Measurements from ENCODE around the gene C1orf159. TPM values are rescaled to one million over a fixed set of nuclear protein-coding genes. Genes with fewer than 3 reads are reported as not detected.

The C1orf159 gene
- 10 to 100 TPM; 24.5 to 26.8 TPM for total RNA-seq

DNA sequence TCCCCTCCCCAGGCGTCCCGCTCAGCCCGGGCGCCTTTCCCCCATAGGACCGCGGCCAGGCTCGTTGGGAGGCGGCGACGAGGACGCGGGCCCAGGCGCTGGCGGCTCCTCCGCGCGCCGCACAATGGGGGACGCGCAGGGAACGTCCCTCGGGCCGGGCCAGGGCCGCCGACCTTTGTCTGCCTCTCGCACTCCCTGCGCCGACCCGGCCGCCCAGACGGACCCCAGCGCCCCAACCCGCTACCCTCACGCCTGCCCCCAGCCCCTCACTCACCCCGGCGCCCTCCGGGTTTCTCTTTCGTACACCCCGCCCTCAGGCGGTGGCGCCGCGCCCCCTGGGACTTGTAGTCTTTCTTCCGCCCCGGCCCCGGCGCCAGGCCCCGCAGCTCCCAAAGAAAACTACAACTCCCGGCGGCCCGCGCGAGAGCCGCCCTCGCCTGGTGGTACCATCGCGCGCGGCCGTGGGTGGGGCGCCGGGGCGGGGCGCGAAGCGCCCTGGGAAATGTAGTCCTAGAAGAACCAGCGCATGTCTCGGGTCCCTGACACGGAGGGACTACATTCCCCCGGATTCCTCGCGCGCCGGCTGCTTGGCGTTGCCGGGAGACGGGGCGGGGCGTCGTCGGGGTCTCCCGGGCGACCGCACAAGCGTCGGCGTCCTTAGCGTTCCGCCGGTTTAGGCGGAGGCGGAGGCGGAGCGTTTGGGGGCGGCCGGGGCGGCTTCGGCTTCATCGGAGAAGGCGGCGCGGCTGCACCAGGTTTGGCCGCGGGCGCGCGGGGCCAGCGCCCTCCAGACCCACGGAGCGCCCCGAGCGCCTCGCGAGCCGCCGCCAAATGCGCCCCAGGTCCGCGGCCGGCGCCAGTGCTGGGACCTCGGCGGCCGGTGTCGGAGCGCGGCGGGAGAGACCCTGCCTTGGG, at the start of gene C1orf159:
Gene C1orf159, minus strand, starts transcription at position 304 of the 915 bp plus-strand sequence. CDS start 24,546 bp downstream, outside the sequence.
- Mint-ChIP-seq H3K4me3 (peak within 1 kb of the TSS; percentile 81), H3K36me3 (ENCODE audit: low read depth) (peaks cover 33% of the 10 kb centered on the region), H3K27me3 (ENCODE audit: low read depth) (peaks cover 6% of the 10 kb centered on the region), H3K9me3 (ENCODE audit: insufficient read depth) (peaks cover 21% of the 10 kb centered on the region), H3K27ac (peak within 1 kb of the TSS; percentile 86), H3K4me1 (ENCODE audit: low read depth) (peaks cover 19% of the 10 kb centered on the region)
- ATAC-seq (peak; percentile 94), DNase-seq (peak; percentile 99)
- POLR2A ChIA-PET: interaction anchor here (1.1 kb wide), 1 partner anchor 26 kb away, joined by 3 read pairs; no protein-coding TSS in a partner anchor
- CTCF ChIA-PET: interaction anchor here (0.6 to 2.2 kb wide), 5 partner anchors 15 to 176 kb away, joined by 3 to 9 read pairs (median 4); no protein-coding TSS in a partner anchor

DNA sequence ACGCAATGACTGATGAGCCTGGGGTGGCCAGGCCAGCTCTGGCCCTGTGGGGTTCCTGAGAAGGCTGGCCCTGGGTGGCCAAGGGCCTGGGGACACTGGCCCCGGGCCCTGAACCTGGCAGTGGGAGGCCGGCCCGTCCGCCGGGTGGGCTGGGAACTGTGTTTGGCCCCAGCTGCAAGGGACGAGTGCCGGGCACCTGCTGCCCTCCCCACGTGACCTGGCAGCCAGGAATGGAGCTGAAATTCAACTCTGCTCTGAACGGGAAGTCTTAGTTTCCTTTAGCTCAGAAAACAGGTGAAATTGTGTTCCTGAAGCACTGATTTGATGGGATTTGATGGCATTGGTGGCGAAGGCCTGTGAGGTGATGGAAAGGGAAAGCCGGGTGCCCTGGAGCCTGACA, 49.6 kb upstream of the C1orf159 start:
- Mint-ChIP-seq H3K4me3 (no peak overlapping the region), H3K9me3 (ENCODE audit: insufficient read depth) (no peaks in the 10 kb centered on the region), H3K4me1 (ENCODE audit: low read depth) (peaks cover 9% of the 10 kb centered on the region), H3K27ac (no peak overlapping the region), H3K27me3 (ENCODE audit: low read depth) (peaks cover 3% of the 10 kb centered on the region), H3K36me3 (ENCODE audit: low read depth) (no peaks in the 10 kb centered on the region)
- DNase-seq: no peak
- CTCF ChIA-PET: interaction anchor here (0.7 to 1.4 kb wide), 3 partner anchors 43 to 47 kb away, joined by 3 to 4 read pairs (median 3); no protein-coding TSS in a partner anchor
- no peak for ATAC-seq
- POLR2A ChIA-PET: no interaction called here

DNA sequence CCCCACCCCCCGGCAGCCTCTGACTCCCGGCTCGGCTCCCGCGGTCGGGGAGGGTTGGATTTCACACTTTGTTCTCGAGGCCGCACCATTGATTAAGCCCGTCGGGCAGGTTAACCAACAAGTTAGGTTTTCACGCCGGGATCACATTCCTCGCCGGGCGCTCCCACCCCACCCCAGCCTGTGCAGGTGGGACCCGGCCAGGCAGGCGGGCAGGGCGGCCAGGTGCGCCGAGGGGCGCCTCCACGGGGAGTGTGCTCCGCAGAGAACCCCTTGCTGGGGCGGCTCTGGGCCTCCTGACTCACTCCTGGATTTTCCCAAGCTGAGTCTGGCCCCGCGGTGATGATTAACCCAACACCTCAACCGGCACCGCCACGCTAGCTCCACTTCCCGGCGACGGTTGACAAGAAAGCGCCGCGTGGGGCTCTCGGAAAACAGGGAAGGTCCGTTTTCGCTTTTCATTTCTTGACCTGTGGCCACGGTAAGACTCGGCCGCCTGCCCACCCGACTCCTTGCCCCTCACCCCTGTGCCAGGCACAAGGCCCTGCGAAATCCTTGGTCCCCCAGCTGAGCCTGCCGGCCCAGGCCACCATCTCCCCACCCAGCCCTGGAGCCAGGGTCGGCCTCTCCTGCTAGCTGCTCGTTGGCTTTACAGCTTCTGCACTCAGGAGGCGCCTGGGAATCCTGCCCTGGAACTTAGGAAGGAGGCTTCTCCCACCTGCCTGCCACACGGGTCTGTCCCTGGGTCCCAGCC, 49.0 kb upstream of the C1orf159 start:
- Mint-ChIP-seq H3K4me1 (ENCODE audit: low read depth) (peaks cover 3% of the 10 kb centered on the region), H3K27ac (no peak overlapping the region), H3K27me3 (ENCODE audit: low read depth) (peaks cover under 1% of the 10 kb centered on the region), H3K9me3 (ENCODE audit: insufficient read depth) (no peaks in the 10 kb centered on the region), H3K4me3 (no peak overlapping the region), H3K36me3 (ENCODE audit: low read depth) (no peaks in the 10 kb centered on the region)
- ATAC-seq (no peak), DNase-seq (no peak)
- ChIA-PET POLR2A (no interaction called here), CTCF (interaction anchor here (0.7 to 1.3 kb wide), 2 partner anchors 42 to 47 kb away, joined by 3 to 4 read pairs; no protein-coding TSS in a partner anchor)

DNA sequence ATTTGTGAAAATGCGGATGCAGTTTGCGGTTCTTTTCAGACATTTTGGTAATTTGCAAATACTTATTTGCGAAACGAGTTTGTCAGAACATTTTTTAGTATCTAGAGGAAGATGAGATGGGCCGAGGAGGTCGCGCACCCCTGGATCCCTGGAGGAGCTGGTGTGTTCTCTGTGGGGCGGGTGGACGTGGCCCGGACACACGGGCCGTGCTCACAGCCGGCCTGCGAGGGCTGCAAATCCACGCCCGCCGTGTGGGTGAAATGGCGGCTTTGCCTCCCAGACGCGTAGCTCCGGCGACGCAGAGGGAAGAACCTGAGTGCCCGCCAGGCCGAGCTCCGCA, 48.4 kb upstream of the C1orf159 start:
- H3K9me3 Mint-ChIP-seq (ENCODE audit: insufficient read depth): no peaks in the 10 kb centered on the region
- no peaks in the 10 kb centered on the region for H3K4me1 Mint-ChIP-seq (ENCODE audit: low read depth)
- ChIA-PET POLR2A (no interaction called here), CTCF (interaction anchor here (1.3 kb wide), 1 partner anchor 42 kb away, joined by 4 read pairs; no protein-coding TSS in a partner anchor)
- no peak overlapping the region for H3K27ac Mint-ChIP-seq
- ATAC-seq: no peak
- no peak overlapping the region for H3K4me3 Mint-ChIP-seq
- H3K27me3 Mint-ChIP-seq (ENCODE audit: low read depth): no peaks in the 10 kb centered on the region
- H3K36me3 Mint-ChIP-seq (ENCODE audit: low read depth): no peaks in the 10 kb centered on the region
- no peak for DNase-seq

DNA sequence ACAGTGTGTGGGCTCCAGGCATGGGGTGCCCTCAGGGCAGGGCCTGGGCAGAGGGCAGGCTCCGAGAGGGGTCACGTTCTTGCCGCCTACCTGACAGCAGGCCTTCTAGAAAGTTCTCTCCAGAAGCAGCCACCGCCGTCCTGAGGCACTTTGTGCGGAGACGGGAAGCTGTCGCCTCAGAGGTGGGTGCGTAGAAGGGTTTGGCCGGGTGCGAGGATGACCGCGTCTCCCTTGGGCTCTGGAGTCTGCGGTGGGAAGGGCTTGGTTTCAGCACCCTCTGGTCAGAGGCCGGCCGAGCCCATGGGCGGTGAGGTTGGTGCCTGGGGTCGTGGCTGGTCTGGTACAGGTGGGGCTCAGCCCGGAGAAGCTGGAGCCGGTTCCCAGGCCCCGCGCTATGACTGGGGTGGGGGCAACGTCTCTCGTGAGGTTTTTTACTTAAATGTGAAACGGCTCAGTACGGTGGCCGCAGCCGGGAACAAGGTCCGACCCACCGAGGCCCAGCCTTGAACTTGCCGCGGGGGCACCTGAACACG, 47.7 kb upstream of the C1orf159 start:
- H3K36me3 Mint-ChIP-seq (ENCODE audit: low read depth): no peaks in the 10 kb centered on the region
- no peak for ATAC-seq
- H3K27me3 Mint-ChIP-seq (ENCODE audit: low read depth): no peaks in the 10 kb centered on the region
- no peak overlapping the region for H3K27ac Mint-ChIP-seq
- DNase-seq: no peak
- CTCF ChIA-PET: no interaction called here
- H3K4me1 Mint-ChIP-seq (ENCODE audit: low read depth): no peaks in the 10 kb centered on the region
- POLR2A ChIA-PET: no interaction called here
- H3K4me3 Mint-ChIP-seq: no peak overlapping the region
- H3K9me3 Mint-ChIP-seq (ENCODE audit: insufficient read depth): no peaks in the 10 kb centered on the region

DNA sequence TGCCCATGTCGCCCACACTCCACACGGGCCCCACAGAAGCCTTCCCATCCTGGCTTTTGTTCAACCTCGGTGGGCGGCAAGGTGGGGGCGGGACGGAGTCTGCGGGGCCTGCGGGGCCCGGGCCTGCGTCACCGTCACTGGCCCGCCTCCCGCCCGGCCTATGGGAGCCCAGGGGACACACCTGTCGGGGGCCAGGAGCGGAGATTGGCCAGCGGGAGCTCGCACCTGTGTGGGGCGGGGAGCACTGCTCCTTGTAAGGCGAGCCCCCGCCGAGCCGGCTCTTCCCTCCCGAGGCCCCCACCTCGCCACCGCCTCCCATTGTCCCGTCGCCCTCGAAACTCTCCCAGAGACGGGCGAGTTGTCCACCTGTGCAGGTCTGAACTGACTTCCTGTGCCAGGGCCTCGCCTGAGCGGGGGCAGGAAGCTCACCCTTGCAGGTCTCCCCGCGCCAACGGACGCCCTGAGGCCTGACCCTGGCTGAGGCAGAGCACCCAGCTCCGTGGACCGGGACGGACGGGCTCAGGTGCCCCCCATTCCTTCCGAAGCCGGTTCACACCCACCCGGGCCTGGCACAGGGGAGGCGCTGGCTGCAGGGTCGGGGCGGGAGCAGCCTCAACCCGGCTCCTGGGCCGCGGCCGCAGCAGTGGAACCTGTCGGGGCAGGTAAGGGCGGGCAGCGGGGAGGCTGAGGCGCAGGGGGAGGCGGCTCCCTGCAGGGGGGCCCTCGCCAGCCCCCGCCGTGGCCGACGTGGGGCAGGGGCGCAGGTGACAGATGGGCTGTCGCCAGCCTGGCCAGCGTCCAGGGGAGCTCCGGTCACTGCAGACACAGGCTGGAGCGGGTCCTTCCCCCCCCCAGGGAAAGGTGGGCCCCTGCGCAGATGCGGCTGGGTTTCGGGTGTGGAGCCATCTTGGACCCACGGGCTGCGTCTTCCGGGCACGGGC, 47.0 kb upstream of the C1orf159 start:
- ATAC-seq: no peak
- no peaks in the 10 kb centered on the region for H3K36me3 Mint-ChIP-seq (ENCODE audit: low read depth)
- no peak for DNase-seq
- POLR2A ChIA-PET: no interaction called here
- no peak overlapping the region for H3K4me3 Mint-ChIP-seq
- H3K27ac Mint-ChIP-seq: no peak overlapping the region
- CTCF ChIA-PET: interaction anchor here (0.6 kb wide), 1 partner anchor 17 kb away, joined by 3 read pairs; no protein-coding TSS in a partner anchor
- H3K9me3 Mint-ChIP-seq (ENCODE audit: insufficient read depth): no peaks in the 10 kb centered on the region
- H3K27me3 Mint-ChIP-seq (ENCODE audit: low read depth): no peaks in the 10 kb centered on the region
- H3K4me1 Mint-ChIP-seq (ENCODE audit: low read depth): no peaks in the 10 kb centered on the region

DNA sequence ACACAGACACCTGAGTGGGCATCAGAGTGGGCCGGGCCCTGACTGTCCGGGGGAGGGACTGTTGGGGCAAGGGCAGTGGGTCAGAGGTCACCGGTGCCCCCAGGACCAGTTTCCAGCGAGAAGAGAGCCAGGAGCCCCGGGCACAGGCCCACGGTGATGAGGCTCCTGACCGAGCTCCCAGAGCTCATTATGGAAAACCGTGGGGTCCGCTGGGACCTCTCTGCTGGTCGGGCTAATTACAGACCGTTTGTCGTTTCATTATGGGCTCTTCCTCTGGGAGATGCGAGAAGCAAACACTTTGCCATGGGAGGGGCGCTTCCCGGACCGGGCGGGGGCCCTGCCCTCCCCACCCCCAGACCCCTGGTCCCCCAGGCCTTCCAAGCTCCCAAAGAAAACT, 45.8 kb upstream of the C1orf159 start:
- POLR2A ChIA-PET: no interaction called here
- H3K27ac Mint-ChIP-seq: no peak overlapping the region
- H3K36me3 Mint-ChIP-seq (ENCODE audit: low read depth): no peaks in the 10 kb centered on the region
- DNase-seq (no peak), ATAC-seq (no peak)
- no peaks in the 10 kb centered on the region for H3K27me3 Mint-ChIP-seq (ENCODE audit: low read depth)
- H3K4me3 Mint-ChIP-seq: no peak overlapping the region
- H3K4me1 Mint-ChIP-seq (ENCODE audit: low read depth): peaks cover 5% of the 10 kb centered on the region
- CTCF ChIA-PET: no interaction called here
- H3K9me3 Mint-ChIP-seq (ENCODE audit: insufficient read depth): no peaks in the 10 kb centered on the region

DNA sequence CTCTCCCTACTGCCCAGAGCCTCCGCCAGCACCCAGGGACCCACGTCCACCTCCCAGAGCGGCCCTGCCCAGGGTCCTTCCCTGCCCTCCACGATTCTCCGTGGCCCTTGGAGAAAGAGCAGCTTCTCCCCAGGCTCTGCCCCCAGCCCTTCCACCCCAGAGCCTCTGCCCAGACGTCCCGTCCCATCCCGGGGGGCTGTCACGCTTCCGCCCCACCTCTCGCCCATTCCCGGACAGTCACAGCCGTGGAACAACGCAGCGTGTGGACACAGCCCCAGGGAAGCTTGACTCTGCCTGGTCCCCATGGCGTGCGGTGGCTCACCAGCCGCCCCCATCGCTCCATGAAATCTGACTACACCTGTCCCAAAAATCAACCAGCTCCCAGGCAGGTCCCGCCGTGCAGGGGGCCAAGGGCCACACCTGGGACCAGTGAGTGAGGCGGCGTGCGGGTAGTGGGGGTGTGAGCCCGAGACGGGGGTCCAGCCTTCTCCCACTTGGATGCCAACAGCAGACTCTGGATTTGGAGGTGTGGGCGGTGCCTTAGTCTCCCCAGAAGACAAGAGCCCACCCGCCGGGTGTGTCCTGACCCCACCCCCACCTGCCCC, 45.3 kb upstream of the C1orf159 start:
- no peak overlapping the region for H3K27ac Mint-ChIP-seq
- ChIA-PET CTCF (no interaction called here), POLR2A (no interaction called here)
- no peak overlapping the region for H3K4me3 Mint-ChIP-seq
- DNase-seq (no peak), ATAC-seq (no peak)
- no peaks in the 10 kb centered on the region for H3K27me3 Mint-ChIP-seq (ENCODE audit: low read depth)
- H3K4me1 Mint-ChIP-seq (ENCODE audit: low read depth): peaks cover 5% of the 10 kb centered on the region
- H3K36me3 Mint-ChIP-seq (ENCODE audit: low read depth): no peaks in the 10 kb centered on the region
- no peaks in the 10 kb centered on the region for H3K9me3 Mint-ChIP-seq (ENCODE audit: insufficient read depth)

DNA sequence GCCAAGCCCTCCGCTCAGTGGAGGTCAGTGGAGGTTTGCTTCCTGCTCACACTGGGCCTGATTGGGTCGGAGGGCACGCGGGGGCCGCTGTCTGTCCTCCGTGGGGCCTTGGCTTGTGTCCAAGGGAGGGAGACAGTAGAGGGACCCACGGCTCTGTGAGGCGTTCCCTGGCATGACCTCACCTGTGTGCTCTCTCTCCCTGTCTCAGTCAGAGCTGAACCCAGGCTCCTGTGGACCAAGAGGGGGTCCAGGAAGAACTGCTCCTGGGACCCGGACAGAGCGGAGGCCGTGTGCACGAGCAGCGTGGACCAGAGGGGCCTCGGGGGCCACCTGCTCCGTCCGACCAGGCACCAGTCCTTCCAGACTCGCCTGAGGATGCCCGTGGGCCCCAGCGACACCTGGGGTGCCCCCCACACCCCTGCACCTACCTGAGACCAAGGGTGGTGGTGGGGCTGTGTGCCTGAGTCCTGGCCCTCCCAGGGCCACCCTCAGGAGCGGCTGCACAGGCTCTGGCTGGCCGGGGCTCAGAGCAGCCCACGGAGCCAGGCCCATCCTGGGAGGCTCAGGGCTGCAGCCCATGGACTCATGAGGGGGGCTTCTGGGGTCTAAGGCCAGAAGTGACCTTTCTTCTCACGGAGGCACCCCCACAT, 44.5 kb upstream of the C1orf159 start:
- ATAC-seq (no peak), DNase-seq (no peak)
- no peak overlapping the region for H3K4me3 Mint-ChIP-seq
- no peaks in the 10 kb centered on the region for H3K27me3 Mint-ChIP-seq (ENCODE audit: low read depth)
- ChIA-PET POLR2A (no interaction called here), CTCF (no interaction called here)
- H3K27ac Mint-ChIP-seq: no peak overlapping the region
- peaks cover 5% of the 10 kb centered on the region for H3K4me1 Mint-ChIP-seq (ENCODE audit: low read depth)
- no peaks in the 10 kb centered on the region for H3K36me3 Mint-ChIP-seq (ENCODE audit: low read depth)
- H3K9me3 Mint-ChIP-seq (ENCODE audit: insufficient read depth): no peaks in the 10 kb centered on the region

DNA sequence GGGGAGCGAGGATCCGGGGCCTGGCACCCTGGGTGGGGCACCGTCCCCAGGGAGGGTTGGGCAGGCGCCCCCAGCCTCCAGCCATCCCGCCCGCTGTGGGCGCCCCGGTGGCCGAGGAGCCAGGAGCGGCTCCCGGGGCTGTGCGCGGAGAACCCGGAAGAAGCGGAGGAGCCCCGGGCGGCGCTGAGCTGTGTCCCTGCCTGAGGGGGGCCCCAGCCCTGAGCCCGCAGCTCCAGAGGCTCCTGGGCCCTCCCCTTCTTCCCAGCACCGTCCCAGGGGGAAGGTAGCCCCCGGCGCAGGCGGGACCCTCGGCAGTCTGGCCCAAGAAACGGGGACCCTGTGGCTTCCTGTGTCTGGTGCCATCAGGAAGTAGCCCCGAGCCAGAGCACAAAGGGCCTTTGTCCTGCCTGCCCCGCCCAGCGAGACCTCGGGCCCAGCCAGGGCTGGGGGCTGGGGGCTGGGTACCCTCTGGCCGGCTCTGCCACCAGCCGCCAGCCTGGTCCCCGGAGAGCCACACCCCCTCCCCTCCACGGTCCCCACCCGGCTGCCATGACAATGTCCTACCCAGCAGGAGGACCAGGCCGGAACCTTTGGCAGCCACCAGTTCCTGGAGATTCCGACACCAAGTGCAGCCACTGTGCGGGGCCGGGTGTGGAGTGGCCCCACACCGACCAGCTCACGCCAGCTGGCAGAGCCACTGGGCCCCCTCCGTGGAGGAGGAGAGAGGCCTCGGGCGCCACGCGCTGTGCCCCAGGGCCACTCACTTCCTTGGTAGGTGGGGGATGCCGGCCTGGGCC, 42.2 kb upstream of the C1orf159 start:
- Mint-ChIP-seq H3K27me3 (ENCODE audit: low read depth) (no peaks in the 10 kb centered on the region), H3K4me1 (ENCODE audit: low read depth) (peaks cover 7% of the 10 kb centered on the region), H3K9me3 (ENCODE audit: insufficient read depth) (peaks cover 5% of the 10 kb centered on the region), H3K36me3 (ENCODE audit: low read depth) (peaks cover 5% of the 10 kb centered on the region), H3K4me3 (peak overlapping the region; percentile 53), H3K27ac (peak overlapping the region; percentile 39)
- CTCF ChIA-PET: interaction anchor here (0.7 to 1.7 kb wide), 4 partner anchors 22 to 97 kb away, joined by 3 to 6 read pairs (median 4); no protein-coding TSS in a partner anchor
- DNase-seq: peak; percentile 39
- ATAC-seq: peak; percentile 80
- POLR2A ChIA-PET: interaction anchor here (0.6 to 2.2 kb wide), 5 partner anchors 9 to 49 kb away, joined by 3 to 7 read pairs (median 3); no protein-coding TSS in a partner anchor

All from activated CD8-positive, alpha-beta T cell treated with anti-CD3 and anti-CD28 coated beads, Interleukin-2, amount 10 ng/mL, durations not matched to agents 7 days and 5 days (primary cell).